Measurements from ENCODE around the gene WRAP73.

Gene WRAP73

GRCh38 chr1:3668585-3669300 is 18.8 kb upstream of the WRAP73 start:
- DNase-seq (ENCODE audit: low read depth): no peak

DNA sequence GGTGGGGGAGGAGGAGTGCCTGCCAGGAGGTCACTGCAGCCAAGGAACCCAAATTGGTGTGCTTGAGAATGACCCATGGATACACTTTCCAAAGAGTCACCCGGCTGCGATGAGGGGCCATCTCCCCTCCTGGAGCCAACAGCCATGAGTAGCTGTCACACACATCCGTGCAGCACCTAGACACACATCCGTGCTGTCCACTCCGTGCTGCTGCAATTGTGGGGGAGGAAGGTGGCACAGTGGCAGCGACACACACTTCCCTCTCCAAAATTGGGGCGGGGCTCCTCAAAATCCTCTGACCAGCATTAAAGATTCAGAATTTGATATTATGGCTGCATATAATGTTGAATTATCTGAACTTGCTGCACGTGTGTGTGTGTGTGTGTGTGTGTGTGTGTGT is 18.2 kb upstream of the WRAP73 start:
- DNase-seq (ENCODE audit: low read depth): no peak

GRCh38 chr1:3664700-3665375 is 14.9 kb upstream of the WRAP73 start:
- DNase-seq (ENCODE audit: low read depth): no peak

GRCh38 chr1:3663999-3664699 is 14.2 kb upstream of the WRAP73 start:
- DNase-seq (ENCODE audit: low read depth): no peak

- no peak for DNase-seq (ENCODE audit: low read depth)
Measured at GRCh38 chr1:3662080-3662671, 12.3 kb upstream of the WRAP73 start.

GRCh38 chr1:3661631-3662030 is 11.7 kb upstream of the WRAP73 start:
- DNase-seq (ENCODE audit: low read depth): no peak

DNA sequence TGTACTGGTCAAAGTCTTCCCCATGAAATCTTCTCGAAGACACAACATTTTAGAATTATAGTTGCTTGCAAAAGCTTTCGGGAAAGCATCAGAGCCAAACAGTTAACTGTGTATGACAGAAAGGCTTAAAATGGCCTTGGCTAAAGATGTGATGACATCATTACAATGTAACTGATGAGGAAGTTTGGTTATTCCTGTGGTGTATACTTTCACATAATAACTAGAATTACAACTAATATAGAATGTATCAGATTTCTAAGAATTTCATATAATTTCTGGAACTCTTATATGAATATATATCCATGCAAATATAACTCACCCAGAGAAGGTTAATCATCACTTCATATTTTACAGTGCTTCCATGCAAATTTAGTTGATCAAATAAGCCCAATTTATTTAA is 10.8 kb upstream of the WRAP73 start:
- no peak for DNase-seq (ENCODE audit: low read depth)

DNA sequence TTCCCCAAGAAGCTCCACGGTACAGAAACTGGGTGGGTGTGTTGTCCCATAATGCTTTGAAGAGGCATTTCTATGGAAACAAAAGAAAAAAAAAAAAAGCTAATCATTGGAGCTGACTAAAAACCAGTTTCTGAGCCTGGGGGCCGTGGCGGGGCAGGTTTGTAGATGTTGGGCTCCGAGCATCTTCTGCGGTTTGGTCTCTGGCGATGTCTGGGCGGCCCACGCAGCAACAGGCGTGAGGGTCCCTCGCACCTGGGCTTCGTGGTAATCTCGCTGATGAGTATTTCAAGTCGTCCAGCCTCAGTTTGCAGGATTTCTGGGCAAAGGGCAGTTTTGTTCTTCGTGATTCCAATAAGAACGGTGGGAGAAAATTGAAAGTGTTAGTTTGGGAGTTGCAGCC is 9.2 kb upstream of the WRAP73 start:
- DNase-seq (ENCODE audit: low read depth): no peak

DNA sequence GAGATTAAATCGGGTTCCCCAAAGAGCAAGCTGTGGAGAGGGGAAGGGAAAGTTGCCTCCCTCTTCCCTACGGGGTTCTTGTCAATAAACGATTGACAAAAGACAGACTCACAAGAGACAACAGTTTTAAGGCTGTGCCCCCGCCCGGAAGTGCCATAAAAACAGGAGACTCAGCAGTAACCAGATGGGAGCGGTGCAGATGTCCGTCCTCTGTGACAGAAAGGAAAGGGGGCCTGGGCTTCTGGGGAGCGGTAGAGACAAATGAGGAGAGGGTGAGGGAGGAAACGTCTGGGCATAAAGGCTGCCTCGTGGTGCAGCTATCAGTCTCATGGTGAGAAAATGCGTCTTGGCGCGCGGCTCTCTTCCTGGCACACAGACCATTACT is 8.3 kb upstream of the WRAP73 start:
- DNase-seq (ENCODE audit: low read depth): no peak

DNA sequence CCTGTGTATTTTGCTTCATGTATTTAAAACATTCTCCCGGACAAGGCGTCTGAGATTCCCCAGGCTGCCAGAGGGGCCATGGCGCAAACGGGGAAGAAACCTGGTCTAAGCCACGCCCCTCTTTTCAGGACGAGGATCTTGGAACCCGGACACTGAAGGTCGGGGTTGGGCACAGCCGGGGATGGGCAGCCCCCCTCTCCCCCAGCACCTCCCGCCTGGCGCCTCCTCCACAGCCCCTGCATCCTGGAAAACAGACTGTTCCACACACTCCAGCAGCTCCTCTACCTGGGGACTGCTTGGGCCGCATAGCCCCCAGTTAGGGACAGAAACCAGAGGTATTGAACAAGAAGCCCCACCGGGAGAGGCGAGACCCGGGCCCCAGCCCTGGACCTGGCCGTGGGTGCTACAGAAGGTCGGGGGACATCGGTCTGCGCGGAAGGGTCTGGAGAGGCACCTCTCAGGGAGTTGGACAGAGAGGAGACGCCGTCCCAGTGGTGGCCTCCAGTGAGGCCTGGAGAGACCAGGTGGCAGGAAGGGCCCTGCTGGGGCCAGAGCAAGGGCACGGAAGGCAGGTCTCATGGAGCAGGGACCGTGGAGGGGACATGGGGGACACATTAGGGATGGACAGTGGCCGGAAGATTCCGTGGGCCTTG is 7.8 kb upstream of the WRAP73 start:
- DNase-seq (ENCODE audit: low read depth): no peak

DNA sequence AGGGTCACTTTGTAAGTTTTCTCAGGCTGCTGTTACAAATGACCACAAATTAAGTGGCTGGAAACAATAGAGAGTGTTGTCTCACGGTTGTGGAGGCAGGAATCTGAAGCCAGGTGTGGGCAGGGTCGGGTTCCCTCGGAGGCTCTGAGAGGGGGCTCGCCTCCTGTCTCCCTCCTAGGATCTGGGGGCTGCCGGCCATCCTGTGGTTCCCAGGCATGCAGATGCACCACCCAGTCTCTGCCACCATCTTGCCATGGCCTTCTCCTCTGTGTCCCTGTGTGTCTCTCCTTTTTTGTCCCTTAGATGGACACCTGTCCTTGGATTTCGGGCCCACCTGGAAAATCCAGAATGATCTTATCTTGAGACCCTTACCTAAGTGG is 7.2 kb upstream of the WRAP73 start:
- no peak for DNase-seq (ENCODE audit: low read depth)

- no peak for DNase-seq (ENCODE audit: low read depth)
Measured at GRCh38 chr1:3656450-3657095, 6.7 kb upstream of the WRAP73 start.

DNA sequence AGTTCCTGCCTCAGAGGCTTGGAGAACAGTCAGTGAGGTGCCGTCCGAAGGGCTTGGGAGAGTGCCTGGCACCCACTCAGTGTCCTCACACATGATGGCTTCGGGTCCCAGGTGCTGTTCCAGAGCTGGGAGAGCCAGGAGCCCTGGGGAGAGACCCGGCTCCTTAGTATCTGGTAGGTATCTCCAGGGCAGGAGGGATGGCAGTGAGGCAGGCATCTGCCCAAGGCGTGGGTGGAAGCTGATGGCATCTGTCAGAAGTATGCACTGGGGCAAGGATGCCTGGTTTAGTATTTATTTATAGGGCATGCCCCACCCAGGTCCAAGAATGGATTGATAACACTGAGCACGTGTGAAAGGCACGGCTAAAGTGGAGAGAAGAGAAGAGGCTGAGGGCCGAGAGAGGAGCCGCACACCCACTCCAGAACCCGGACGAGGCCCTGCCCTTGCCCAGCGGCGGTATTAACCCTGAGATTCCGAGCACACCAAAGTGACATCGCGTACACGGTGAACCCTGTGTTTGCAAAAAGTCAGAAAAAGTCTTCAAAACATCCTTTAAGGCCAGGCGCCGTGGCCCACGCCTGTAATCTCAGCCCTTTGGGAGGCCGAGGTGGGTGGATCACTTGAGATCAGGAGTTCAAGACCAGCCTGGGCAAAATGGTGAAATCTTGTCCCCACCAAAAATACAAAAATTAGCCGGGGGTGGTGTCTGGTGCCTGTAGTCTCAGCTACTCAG is 4.8 kb upstream of the WRAP73 start:
- no peak for DNase-seq (ENCODE audit: low read depth)

- DNase-seq (ENCODE audit: low read depth): no peak
Measured at GRCh38 chr1:3653286-3653618, 3.3 kb upstream of the WRAP73 start.

- no peak for DNase-seq (ENCODE audit: low read depth)
Measured at GRCh38 chr1:3652548-3653285, 2.8 kb upstream of the WRAP73 start.

GRCh38 chr1:3651930-3652547 is 2.1 kb upstream of the WRAP73 start, which contains the start of gene TP73:
TP73 (plus strand) TSS chr1:3652516; CDS start chr1:3682366, 29,850 bp downstream.
- no peak for DNase-seq (ENCODE audit: low read depth)

- DNase-seq (ENCODE audit: low read depth): no peak
Measured at GRCh38 chr1:3651026-3651929, 1.4 kb upstream of the WRAP73 start.

DNA sequence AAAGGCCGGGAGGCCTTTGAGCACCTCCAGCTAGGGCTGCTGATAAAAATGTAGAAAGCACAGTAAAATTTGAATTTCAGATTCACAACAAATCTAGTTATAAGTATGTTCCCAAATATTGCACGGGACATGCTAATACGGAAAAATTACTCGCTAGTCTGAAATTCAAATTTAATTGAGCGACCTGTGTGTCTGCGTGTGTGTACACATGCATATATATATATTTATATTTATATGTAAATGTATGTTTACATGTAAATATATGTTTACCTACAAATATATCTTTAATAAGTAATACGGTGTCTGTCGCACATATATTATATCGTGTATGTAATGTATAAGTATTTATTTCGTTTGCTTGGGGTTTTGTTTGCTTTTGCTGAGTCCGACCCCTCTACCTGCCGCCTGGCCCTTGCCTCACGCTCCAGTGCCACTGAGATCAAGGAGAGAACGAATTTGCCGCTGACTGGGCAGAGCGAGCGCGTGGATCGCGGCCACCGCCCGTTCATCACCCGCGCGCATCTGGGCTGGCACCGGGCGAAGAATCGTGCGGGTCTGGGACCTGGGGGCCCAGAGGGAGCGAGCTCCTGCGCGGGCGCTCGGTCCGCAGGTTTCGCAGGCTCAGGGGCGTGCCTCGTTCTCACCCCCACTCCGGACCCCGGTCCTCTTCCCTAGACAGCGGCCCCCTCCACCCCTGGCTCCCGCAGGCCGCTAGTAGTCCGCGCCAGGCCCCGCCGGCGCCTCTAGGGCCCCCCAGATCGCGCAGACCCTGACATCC is 534 bp upstream of the WRAP73 start:
- DNase-seq (ENCODE audit: low read depth): no peak

All from stimulated activated CD8-positive, alpha-beta memory T cell treated with anti-CD3 and anti-CD28 coated beads, Interleukin-12 subunit alpha, Interleukin-12 subunit beta, amount 100 ng/mL, for 1 hour (primary cell).